Aorta (tissue), 5 donors: ENCODE results near the gene UBE2L5. TPM values are rescaled to one million over a fixed set of nuclear protein-coding genes. Genes with fewer than 3 reads are reported as not detected.
A peak's percentile ranks its signal among the peaks of the same experiment; 100 is the strongest.

Experiments
- ATAC-seq: fragments of 200-7000 bp; cut with Tn5 transposase; one replicate; pipeline ENCODE4 v1.9.1; 2022; ENCODE audit warnings: moderate library complexity; ENCODE audit not compliant: low FRiP score
- DNase-seq, 2 donors: peaks; one replicate each; pipeline ENCODE4 v3.0.0-alpha.2; 2020
- H3K27ac ChIP-seq, 2 donors: one replicate each; pipeline ENCODE4 v1.5.1; 2013; ENCODE audit warnings: low read length in 2 of 2, mild to moderate bottlenecking in 2 of 2, moderate library complexity in 2 of 2, control low read depth in 1 of 2, inconsistent platforms in 1 of 2, low read depth in 1 of 2
- H3K27me3 ChIP-seq, 2 donors: one replicate each; pipeline ENCODE4 v1.6.1; 2013; ENCODE audit warnings: control low read depth in 1 of 2, low read length in 1 of 2, mild to moderate bottlenecking in 1 of 2, moderate library complexity in 1 of 2; ENCODE audit not compliant: insufficient read depth in 2 of 2, control insufficient read depth in 1 of 2
- H3K36me3 ChIP-seq, 2 donors: one replicate each; pipeline ENCODE4 v1.6.1; 2013; ENCODE audit warnings: control low read depth in 1 of 2, low read length in 1 of 2, mild to moderate bottlenecking in 1 of 2; ENCODE audit not compliant: insufficient read depth in 2 of 2, control insufficient read depth in 1 of 2
- H3K4me1 ChIP-seq, 2 donors: one replicate each; pipeline ENCODE4 v1.6.1; 2013; ENCODE audit warnings: low read length in 2 of 2, control low read depth in 1 of 2, mild to moderate bottlenecking in 1 of 2, moderate library complexity in 1 of 2; ENCODE audit not compliant: insufficient read depth in 2 of 2, control insufficient read depth in 1 of 2
- H3K4me3 ChIP-seq, 2 donors: one replicate each; pipeline ENCODE4 v1.5.1; 2013; ENCODE audit warnings: low read length in 2 of 2, control low read depth in 1 of 2, mild to moderate bottlenecking in 1 of 2
- H3K9me3 ChIP-seq: one replicate; pipeline ENCODE4 v1.6.1; 2013; ENCODE audit warnings: mild to moderate bottlenecking, low read length; ENCODE audit not compliant: control insufficient read depth
- WGBS, 2 donors: extraction: QIAGEN DNeasy Blood & Tissue Kit; methylation state at CpG; one replicate each; pipeline ENCODE4 v1.1.7; 2013; 5-methylcytosine and 5-hydroxymethylcytosine counted together
- intact Hi-C, 2 donors: fragments of 100-400 bp; cut with DNase I; formaldehyde crosslinking; loops; one replicate each; pipeline versions ENCODE4 v1.14.2 to v1.15.0; 2022
- polyA plus RNA-seq, 2 donors: library from polyadenylated mRNA; stranded (reverse); fragments of 200-250 nt; gene quantifications; one replicate each; pipeline ENCODE4 v1.2.3, GENCODE V29; 2013
- total RNA-seq, 2 donors: library from RNA; stranded (reverse); fragmentation: NEBNext Ultra II Directional; extraction: Animal tissue kit (Norgen Biotek cat#: 25700); gene quantifications; one replicate each; pipeline ENCODE4 v1.2.1, GENCODE V29; 2021
- donor health status: healthy with polysubstance abuse.
- donor health status: Bipolar disorder and iron deficiency.
- donor health status: DM: no; HTN: no; CAD: no.
- donor health status: DM: no; HTN: no; CAD: no.
- donor health status: DM: yes; HTN: yes; CAD: no.

The UBE2L5 gene
- total and polyA plus RNA-seq, 4 donors: 0.61 to 1.7 TPM; not detected in 2

DNA sequence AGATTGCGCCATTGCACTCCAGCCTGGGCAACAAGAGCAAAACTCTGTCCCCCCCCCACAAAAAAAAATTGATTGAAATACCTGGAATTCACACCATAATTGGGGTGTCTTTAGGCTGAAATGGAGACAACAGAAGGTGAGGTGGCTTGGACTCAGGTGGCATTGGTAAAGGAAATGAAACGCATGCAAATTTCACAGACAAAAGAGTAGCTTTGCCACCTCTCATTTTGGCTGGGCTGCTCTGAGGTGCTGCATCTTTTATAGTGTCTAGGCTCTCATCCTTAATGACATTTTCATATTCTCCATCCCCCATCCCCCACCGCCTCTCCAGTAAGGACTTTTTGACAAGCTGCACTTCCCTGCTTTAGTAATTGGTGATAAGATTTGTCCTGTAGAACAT, 6.9 kb downstream of the UBE2L5 start:
- no peak overlapping the region for H3K4me3 ChIP-seq
- 96% methylated on average over 3 of the region's 3 CpGs for WGBS, 2 donors
- H3K36me3 ChIP-seq: no peaks in the 10 kb centered on the region
- ATAC-seq: no peak
- no peaks in the 10 kb centered on the region for H3K9me3 ChIP-seq
- no peak overlapping the region for H3K27ac ChIP-seq
- intact Hi-C loops: loop anchor here in 1 of 2 donors (10.0 kb wide), 1 partner anchor 436 kb away; no protein-coding TSS in a partner anchor
- no peak for DNase-seq
- H3K4me1 ChIP-seq: peaks cover 3 to 8% of the 10 kb centered on the region in 2 donors
- no peaks in the 10 kb centered on the region for H3K27me3 ChIP-seq

DNA sequence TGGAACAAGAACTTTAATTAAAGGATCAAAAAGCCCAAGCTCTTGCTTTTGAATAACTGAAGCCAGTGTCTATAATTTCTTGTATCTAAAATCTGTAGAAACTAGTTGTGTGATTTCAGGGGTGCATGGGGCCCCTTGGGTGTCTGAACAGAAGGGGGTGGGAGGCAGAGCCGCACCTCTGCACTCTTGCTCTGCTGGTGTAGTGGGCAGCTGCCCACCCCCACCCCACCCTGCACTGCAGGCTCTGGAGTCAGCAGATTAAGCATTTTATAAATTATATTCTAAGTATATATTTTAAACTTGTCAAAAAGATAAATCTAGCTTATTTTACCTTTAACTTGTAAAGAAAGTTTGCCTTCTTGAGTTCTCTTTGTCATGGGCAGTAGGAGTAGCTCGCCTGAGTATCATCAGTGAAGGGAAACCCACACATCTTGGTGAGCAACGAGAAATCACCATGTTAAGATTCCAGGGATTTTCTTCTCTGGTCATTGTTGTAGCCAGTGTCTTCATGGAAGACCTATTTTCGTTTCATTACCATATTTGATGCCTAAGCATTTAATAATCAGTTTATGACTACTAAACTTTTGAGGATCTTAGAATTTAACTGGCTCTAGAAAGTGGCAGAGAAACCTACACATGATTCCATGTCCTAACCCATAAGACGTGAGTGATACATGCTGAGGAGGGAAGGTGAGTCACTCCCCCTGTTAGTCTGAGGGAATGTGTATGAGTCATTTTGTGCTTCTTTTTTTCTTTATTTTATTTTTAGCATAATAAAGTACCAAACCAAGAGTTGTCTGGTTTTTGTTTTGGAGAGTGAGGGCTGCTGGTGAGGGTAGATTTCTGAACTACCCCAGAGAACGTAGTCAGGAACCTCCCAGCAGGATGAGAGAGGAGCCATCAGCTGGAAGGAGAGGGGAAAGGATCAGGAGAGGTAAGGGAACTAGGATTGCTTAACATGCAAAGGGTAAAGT, 7.7 kb downstream of the UBE2L5 start:
- H3K4me1 ChIP-seq: peaks cover 3 to 8% of the 10 kb centered on the region in 2 donors
- intact Hi-C loops: loop anchor here in 1 of 2 donors (10.0 kb wide), 1 partner anchor 435 kb away; no protein-coding TSS in a partner anchor
- H3K27me3 ChIP-seq: no peaks in the 10 kb centered on the region
- H3K36me3 ChIP-seq: no peaks in the 10 kb centered on the region
- H3K9me3 ChIP-seq: no peaks in the 10 kb centered on the region
- no peak overlapping the region for H3K27ac ChIP-seq
- DNase-seq (no peak), ATAC-seq (peak; percentile 63)
- H3K4me3 ChIP-seq: no peak overlapping the region
- WGBS, 2 donors: 37 to 41% methylated on average over 6 of the region's 6 CpGs

DNA sequence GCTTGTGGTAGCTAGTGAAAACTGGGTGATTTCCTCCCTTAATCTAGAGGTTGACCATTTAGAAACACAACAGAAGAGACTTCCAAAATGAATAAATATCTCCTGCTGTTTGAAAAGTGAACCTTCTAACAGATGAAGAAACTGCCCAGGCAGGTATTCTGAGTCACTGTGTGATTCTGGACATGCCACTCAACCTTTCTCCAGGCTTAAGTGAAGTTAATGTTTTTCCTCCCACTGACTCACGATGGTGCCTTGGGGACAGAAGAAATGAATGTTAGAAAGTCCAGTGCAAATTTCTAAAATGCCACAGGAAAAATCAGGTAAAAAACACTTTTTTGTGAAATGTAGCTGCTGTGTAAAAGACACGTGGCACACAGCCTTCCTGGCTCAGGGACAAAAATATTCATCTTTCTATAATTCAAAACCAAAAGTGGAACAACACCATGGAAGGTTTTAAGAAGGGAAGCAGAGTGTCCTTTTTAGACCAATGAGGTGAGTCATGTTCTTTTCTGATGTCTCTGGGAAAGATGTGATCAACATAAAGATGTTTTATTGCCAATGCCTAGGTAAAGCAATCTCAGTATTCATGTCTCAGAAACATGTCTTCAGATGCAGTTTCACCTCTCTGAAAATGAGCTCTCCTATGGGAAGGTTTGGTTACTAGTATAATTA, 9.1 kb downstream of the UBE2L5 start:
- intact Hi-C loops: no loop called here
- Histone ChIP-seq H3K4me3 (no peak overlapping the region), H3K27ac (peak overlapping the region in 1 of 2 donors; percentile 82), H3K9me3 (no peaks in the 10 kb centered on the region), H3K27me3 (no peaks in the 10 kb centered on the region), H3K4me1 (peaks cover 3 to 8% of the 10 kb centered on the region in 2 donors), H3K36me3 (no peaks in the 10 kb centered on the region)
- DNase-seq: no peak
- ATAC-seq: no peak
- 44 to 52% methylated on average over 2 of the region's 2 CpGs for WGBS, 2 donors

DNA sequence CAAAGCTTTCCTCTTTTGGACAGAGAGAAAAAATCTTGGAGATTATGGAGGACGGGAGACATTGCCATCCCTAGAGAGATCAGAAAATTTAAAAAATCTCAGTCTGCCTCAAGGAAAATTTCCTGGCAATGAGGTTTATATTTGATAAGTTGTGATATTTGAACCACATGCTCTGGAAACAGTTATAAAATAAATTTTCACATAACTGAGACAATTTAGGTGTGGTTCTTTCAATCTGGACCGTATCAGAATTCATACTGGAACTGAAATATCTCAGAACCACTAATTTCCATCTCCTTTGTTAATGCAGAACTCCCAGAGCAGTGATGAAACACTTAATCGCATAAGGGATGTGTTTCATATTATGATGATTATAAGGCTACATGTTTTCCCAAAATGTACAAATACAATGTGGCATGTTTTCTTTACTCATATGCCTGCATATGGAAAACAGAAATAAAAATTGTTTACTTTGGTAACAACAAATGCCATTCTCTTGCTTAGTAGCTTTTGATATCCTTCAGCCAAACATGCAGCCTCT, 13.7 kb downstream of the UBE2L5 start:
- 51 to 57% methylated on average over 3 of the region's 3 CpGs for WGBS, 2 donors
- no peak overlapping the region for H3K4me3 ChIP-seq
- H3K9me3 ChIP-seq: no peaks in the 10 kb centered on the region
- DNase-seq (no peak), ATAC-seq (no peak)
- intact Hi-C loops: no loop called here
- no peak overlapping the region for H3K27ac ChIP-seq
- H3K36me3 ChIP-seq: no peaks in the 10 kb centered on the region
- H3K27me3 ChIP-seq: no peaks in the 10 kb centered on the region
- H3K4me1 ChIP-seq: peaks cover under 1 to 5% of the 10 kb centered on the region in 2 donors

DNA sequence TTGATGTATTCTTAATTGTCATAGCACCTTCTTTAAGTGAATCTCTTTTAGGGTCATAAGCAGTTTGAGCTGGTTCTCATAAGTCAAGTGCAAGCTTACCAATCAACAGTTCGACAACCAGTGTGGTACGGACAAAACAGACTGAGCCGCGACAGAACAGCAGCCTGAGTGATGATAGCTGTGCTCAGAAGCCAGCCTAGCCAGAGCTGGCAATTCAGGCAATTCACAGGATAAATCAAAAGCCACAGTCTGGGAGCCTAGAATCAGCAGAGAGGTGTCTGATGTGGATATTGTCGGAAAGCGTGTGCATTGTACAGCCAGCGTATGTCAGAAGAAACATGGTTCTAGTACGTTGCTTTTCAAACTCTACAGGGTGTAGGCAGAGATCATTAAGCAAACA, 14.9 kb downstream of the UBE2L5 start:
- intact Hi-C loops: no loop called here
- Histone ChIP-seq H3K9me3 (no peaks in the 10 kb centered on the region), H3K36me3 (no peaks in the 10 kb centered on the region), H3K4me1 (no peaks in the 10 kb centered on the region), H3K4me3 (no peak overlapping the region), H3K27ac (no peak overlapping the region), H3K27me3 (no peaks in the 10 kb centered on the region)
- DNase-seq: no peak
- 79 to 88% methylated on average over 8 of the region's 8 CpGs for WGBS, 2 donors
- ATAC-seq: no peak

DNA sequence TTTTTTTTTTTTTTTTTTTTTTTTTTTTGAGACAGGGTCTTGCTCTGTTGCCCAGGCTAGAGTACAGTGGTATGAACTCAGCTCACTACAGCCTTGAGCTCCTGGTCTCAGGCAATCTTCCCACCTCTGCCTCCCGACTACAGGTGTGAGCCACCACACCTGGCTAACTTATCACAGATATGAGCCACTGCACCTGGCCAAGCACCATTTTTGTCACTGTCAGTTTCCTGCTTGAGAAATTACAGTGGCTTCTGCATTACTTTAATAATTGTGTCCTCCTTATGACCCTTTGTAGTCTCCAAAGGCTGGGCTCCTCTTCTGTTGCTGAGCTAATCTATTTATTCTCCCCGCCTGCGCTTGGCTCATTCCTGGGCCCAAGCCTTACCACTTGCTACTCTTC, 16.0 kb downstream of the UBE2L5 start:
- intact Hi-C loops: no loop called here
- DNase-seq: no peak
- Histone ChIP-seq H3K27me3 (no peaks in the 10 kb centered on the region), H3K36me3 (no peaks in the 10 kb centered on the region), H3K27ac (no peak overlapping the region), H3K4me3 (no peak overlapping the region), H3K4me1 (no peaks in the 10 kb centered on the region), H3K9me3 (no peaks in the 10 kb centered on the region)
- WGBS, 2 donors: 96% methylated on average over 3 of the region's 3 CpGs
- no peak for ATAC-seq

DNA sequence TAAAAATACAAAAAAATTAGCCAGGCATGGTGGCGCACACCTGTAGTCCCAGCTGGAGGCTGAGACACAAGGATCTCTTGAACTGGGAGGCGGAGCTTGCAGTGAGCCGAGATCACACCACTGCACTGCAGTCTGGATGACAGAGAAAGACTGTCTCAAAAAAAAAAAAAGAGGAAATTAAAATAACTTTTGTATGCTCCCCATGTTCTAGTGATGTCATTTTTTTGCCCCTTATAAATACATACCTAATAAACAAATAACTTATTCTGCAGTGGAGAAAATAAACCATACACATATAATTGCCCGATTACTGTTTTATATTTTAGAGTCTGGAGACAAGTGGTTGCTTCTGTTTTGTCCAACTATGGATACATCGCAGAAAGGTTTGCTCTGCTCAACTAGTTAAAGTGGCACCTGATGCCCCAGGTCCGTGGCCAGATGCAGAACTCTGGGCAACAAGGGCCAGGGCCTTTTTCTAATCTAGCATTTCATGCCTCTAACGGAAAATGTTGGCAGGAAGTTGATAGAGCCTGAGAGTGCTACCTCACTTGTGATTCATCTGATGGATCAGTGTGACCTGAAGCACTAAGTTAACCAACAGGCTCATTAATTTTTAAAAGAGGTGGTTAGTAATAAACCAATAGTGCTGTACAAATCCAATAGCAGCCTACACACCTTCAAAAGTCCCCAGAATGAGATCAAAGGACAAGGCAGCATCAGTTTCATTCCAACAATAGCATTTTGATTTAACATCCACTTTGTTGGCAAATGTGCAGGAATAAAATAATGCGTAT, 18.8 kb downstream of the UBE2L5 start:
- Histone ChIP-seq H3K4me3 (no peak overlapping the region), H3K4me1 (no peaks in the 10 kb centered on the region), H3K36me3 (no peaks in the 10 kb centered on the region), H3K27ac (no peak overlapping the region), H3K27me3 (no peaks in the 10 kb centered on the region), H3K9me3 (no peaks in the 10 kb centered on the region)
- WGBS, 2 donors: 57 to 73% methylated on average over 8 of the region's 8 CpGs
- intact Hi-C loops: no loop called here
- ATAC-seq (no peak), DNase-seq (no peak)

DNA sequence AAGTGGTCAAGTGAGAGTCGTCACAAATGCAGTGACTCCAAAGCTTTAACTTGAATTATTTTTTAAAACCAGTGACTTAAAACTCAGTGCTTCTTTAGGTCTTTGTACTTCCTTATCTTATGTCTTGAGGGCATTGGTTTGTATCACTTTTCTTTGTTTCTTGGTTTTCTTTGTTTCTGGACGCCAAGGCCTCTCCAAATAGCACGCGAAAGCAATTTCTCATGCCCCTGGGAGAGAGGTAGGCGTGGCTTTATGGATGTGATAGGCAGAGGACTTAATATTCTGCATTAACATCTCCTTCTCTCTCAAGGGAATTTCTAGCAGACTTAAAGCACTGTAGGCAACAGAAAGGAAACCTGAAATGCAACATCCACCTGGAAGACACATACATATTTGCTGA, 20.6 kb downstream of the UBE2L5 start:
- WGBS, 2 donors: 82 to 93% methylated on average over 5 of the region's 5 CpGs
- Histone ChIP-seq H3K9me3 (no peaks in the 10 kb centered on the region), H3K27ac (no peak overlapping the region), H3K36me3 (no peaks in the 10 kb centered on the region), H3K4me3 (no peak overlapping the region), H3K27me3 (no peaks in the 10 kb centered on the region), H3K4me1 (no peaks in the 10 kb centered on the region)
- intact Hi-C loops: no loop called here
- DNase-seq: no peak
- no peak for ATAC-seq
